Measurements from ENCODE around the gene PIP5KL1.

The PIP5KL1 gene

DNA sequence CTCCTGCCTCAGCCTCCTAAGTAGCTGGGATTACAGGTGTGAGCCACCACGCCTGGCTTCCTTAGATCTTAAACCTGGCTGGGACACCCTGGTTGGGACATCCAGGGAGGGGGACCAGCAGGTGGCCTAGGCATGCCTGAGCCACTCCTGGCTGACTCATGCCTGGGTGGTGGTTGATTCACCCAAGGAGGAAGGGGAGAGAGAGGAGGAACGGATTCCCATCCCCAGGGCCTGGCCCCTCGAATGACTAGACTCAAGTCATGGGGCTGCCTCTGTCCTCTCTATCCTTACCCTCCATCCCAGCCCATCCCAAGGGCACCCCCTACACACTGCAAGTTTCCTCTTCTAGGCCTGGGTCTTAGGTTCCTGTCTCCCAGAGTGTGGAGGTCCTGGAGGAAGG lies 37.5 kb upstream of the PIP5KL1 start:
- peak; percentile 67 for DNase-seq

DNA sequence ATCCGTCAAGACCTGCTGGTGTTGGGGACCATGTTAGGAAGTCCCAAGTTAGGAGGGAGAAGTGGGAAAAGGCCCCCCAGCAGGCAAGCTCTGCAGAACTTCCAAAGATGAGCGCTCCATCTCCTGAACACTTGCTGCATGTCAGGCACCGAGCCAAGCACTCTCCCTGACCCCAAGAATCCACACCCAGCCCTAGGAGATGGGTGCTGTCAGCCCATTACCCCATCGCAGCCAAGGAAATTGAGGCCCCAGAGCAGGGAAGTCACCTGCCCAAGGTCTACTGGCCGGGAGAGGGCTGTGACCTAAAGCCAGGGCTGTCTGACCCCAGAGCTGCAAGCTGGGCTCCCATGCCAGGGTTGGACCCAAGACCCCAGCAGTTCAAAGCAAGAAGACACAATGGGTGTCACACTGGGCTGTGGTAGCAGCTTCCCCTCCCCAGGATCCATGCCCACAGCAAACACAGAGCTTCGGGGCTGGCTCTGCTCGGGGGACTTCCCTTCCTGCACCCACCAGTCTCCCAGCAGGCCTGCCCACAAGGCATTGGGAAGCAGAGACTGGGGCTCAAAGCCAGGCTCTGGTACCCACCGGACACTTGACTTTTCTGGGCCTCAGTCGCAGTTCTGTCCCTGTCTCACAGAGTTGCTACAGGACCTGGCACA lies 36.7 kb upstream of the PIP5KL1 start:
- peak; percentile 64 for DNase-seq

DNA sequence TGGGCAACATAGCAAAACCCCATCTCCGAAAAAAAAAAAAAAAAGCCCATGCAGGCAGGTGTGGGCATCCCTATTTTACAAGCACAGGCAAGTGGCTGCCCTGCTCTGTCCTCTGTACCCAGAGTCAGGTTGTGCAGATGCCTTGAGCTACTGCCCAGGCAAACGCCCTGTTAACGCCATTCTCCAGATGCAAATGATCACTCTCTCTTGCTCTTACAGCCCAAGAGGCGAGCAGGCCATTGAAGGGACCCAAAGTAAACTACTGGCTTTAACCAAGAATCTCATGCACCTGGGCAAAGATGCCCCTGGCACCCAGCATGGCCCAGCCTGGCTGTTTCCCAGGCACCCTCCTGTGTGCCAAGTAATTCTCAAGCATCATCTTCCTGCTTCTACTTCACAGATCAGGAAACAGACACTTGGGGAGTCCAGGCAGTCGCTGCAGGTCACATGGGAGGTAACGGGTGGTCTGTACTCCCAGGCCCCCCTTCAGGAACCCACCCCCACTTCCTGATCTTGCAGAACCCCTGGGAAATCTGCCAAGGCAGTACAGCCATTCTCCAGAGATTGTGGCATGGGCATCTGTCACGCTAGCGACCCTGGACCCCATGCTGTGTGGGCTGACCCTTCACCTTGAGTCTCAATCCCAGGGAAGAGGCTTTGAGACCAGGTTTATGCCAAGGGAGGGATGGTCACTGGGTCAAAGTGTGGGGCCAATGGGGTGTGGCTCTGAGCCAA lies 36.0 kb upstream of the PIP5KL1 start:
- peak; percentile 56 for DNase-seq

DNA sequence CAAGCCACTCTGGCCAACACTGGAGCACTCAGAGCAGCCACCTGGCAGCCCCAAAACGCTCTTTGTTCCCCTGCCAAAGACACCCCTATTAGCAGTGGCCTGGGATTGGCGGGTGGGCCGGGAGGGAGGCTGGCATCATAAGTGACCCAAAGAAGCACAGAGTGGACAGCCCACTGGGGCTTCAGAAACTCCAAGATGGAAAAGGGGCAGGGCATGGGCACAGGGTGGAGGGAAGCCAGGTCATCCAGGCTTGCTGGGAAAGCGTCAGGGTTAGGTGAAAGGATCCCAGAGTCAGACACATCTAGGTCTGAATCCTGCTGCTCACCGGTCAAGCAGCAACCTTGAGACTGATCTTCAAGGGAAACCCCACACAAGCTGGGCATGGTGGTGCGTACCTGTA lies 35.4 kb upstream of the PIP5KL1 start:
- DNase-seq: no peak

DNA sequence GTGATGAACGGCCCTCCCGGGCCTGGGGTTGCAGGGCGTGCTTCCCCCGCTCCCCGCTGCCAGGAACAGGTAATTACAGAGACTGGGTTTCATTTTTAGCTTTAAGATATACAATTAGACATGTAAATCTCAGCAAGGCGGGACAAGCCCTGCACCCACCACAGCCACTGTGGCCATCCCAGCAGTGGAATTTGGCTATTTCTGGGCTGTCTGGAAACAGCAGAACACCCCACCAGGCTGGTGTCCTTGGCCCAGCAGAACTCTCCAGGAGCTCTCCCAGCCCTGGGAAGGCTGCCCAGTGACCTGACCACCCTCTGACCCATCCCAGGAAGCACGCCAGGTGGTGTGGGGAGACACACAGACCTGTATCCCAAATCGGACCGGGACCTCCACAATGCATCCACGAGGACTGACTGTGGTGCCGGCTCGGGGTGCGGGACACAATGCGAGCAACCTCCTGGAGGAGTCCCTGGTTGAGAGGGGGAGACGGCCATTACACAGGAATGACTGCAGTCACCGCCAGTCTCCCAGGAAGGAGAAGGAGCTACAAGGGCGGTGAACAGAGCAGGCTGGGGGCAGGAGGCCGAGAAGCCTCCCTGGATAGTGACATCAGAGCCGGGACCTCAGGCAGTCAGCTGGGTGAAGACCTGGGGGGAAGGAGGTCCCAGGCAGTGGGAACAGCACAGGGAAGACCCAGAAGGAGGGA lies 32.9 kb upstream of the PIP5KL1 start:
- peak; percentile 57 for DNase-seq

DNA sequence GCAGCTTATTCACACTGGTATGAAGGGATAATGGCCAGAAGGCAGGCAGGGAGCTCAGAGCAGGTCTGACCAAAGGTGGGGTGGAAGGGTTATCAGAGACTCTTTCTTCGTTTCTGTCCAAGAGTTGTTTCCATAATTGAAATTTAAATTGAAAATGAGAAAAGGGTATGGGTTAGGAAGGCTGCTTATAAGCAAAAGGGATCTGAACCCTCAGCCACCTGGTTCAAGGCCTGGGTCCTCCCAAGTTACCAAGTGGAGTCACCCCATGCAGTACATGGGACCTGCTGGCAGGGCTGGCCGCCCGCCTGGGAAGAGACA lies 32.4 kb upstream of the PIP5KL1 start:
- DNase-seq: no peak

DNA sequence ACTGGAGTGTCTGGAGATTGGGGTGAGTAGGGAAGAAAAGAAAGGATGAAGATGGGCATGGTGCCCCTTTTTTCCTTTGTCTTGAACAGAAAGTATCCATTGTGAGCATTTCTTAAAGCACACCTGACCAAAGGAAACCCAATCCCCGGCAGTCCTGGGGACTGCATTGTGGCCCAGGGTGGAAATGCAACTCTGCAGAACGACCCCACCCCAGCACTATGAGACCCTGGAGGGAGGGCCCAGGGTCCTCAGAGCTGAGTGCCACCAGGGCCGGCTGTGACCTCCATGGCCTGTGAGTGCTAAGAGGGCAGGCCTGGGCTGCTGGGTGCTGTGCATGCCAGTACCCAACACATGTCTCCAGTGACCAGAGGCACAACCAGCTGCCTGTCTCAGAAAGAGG lies 31.7 kb upstream of the PIP5KL1 start:
- no peak for DNase-seq

DNA sequence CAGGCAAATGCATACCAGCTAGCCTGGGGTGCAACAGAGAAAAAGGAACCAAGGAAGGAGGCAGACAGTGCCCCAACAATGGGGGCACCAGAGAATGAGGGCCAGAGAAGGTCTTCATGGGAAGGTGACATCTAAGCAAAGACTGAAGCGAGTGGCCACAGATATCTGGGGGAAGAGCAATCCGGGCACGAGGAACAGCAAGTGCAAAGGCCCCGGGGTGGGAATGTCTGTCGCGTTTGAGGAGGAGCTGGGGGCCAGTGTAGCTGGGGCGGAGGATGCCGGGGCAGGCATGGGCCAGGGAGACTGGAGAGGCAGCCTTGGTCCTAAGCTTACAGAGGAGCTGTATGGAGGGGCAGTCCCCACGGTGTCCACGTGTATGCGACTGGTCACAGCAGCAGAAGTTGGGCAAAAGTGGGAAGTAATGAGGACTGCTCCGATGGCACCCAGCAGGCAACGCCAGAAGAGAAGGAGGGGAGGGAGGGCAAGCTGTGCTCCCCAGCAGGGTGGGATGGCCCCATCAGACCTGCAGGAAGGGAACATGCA lies 31.1 kb upstream of the PIP5KL1 start:
- no peak for DNase-seq

DNA sequence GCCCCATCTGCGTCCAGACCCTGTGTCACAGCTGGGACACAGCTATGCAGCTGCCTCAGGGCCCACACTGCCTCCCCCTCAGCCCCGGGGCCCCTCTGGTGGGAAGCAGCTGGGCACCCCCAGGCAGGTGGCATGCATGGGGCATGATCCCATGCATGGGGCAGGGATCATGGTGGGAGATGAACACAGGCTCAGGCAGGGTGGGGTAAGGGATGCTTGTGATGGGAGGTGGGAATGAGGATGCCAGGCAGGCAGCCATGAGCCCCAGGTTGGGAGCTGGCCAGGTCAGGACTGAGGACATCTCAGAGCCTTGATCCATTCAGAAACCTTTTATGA lies 30.5 kb upstream of the PIP5KL1 start:
- DNase-seq: no peak

DNA sequence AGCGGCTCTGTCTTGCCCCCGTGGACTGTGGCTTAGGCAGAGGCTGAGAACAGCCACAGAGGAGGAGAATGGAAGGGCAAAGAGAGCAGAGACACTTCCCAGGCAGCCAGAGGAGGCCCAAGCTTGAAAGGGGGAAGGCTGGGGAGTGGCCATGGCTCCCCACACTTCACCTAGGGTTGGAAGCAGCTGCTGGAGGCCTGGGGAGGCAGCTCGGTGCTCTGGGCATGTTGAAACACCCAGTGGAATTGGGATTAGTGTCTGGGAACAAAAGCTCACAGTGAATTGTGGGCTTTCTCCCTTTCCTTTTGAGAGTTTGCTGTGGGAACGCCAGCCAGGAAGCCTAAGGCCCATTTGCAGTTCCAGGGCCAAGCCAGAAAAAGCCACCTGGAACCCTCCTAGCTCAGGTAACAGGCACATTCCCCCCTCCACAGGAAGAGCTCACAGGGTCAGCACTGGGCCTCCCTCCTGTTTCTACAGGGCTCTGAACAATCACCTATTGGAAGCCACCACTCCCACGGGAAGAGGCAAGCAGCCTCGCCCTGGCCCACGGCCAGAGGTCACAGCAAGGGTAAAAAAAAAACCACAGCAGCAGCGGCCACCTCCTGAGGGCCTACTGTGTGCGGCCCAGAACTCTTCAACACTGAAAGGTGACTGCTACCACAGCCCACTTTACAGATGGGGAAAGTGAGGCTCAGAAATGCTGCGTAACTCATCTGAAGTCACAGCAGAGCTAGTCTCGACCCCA lies 30.0 kb upstream of the PIP5KL1 start:
- DNase-seq: no peak

DNA sequence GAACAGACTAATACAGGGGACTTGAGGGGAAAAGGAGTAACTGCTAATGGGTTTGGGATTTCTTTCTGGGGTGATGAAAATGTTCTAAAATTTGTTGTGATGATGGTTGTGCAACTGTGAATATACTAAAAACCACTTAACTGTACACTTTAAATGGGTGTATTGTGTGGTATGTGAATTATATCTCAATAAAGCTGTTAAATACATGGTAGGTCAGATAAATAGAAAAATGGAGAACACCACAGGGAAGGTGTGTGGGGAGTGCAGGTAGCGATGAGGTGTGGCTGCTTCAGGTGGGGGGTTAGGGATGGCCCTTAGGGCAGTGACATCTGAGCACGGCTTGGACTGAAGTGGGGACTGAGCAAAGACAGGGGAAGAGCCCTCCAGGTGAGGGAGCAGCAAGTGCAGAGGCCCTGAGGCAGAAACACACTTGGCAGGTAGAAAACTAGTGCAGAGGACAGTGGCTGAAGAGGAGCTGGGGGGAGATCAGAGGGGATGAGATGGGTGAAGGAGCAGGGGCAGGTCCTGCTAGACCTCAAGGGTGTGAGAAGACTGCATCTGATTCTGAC lies 29.3 kb upstream of the PIP5KL1 start:
- DNase-seq: no peak

DNA sequence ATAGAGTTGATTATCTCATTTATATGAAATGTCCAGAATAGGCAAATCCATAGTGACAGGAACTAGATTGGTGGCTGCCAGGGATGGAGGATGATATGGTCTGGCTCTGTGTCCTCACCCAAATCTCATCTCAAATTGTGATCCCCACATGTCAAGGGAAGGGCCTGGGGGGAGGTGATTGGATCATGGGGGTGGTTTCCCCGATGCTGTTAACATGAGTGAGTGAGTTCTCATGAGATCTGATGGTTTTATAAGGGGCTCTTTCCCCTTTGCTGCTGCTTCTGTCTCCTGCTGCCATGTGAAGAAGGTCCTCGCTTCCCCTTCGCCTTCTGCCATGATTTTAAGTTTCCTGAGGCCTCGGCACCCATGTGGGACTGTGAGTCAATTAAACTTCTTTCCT lies 28.8 kb upstream of the PIP5KL1 start:
- no peak for DNase-seq

DNA sequence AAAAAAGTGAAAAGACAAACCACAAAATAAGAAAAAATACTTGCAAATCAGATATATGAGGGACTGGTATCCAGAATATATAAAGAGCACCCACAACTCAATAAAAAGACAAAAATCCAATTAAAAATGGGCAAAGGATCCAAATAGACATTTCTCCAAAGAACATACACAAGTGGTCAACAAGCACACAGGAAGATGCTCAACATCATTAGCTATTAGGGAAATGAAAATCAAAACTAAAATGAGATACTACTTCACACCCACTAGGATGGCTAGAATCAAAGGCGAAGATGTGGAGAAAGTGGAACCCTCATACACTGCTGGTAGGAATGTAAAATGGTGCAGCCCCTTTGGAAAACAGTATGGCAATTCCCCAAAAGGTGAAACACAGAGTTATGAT lies 28.2 kb upstream of the PIP5KL1 start:
- no peak for DNase-seq

DNA sequence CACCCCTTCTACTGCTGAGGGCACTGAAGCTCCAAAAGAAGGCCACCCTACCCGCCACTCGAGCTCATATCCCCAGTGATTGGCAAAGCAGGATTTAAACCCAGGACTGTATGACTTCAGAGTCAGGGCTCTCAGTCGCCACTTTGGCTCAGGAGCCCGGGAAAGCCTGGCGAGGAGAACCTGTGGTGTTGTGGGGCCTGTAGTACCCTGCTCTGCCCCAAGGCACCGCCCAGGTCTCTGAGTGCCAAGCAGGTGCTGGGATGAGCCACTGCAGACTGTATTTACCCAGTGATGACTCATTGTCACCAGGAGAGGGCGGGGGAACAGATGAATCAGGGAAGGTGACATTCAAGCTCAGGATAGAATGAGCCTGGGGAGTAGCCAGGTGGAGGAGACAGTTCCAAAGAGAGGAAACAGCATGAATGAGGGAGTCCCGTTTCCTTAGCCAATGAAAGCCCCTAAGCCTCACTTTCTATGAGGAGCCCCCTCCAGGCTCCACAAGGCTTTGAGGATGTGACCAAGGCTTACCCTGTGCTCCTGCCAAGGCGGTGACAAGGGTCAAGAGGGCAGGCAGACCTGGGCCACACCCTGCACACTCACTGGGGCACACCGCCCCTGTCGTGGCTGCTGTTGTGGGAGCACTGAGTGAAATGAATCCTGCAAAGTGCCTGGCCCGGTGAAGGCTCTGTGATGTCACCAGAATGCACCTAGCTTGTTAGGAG lies 24.9 kb upstream of the PIP5KL1 start:
- no peak for DNase-seq

DNA sequence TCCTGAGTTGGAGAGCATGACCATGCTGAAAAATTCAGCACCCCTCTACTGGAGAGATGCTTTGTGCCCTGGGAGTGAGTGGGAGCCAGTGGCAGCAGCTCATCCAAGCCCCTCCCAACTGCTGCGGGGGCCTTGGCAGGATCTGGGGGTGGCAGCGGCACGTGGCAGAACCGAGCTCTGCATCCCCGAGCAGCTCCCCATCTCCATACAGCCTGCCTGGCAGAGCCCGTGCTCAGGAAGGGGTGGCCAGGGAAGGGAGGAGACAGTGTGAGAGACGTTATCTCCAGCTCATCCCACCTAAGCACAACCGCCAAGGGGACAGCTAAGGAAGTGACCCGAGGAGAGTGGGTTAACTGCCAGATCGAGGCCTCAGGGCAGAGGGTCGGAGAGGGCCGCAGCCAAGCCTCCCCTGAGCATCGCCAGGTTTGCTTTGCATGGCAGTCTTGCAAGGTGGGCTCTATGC lies 24.3 kb upstream of the PIP5KL1 start:
- no peak for DNase-seq

DNA sequence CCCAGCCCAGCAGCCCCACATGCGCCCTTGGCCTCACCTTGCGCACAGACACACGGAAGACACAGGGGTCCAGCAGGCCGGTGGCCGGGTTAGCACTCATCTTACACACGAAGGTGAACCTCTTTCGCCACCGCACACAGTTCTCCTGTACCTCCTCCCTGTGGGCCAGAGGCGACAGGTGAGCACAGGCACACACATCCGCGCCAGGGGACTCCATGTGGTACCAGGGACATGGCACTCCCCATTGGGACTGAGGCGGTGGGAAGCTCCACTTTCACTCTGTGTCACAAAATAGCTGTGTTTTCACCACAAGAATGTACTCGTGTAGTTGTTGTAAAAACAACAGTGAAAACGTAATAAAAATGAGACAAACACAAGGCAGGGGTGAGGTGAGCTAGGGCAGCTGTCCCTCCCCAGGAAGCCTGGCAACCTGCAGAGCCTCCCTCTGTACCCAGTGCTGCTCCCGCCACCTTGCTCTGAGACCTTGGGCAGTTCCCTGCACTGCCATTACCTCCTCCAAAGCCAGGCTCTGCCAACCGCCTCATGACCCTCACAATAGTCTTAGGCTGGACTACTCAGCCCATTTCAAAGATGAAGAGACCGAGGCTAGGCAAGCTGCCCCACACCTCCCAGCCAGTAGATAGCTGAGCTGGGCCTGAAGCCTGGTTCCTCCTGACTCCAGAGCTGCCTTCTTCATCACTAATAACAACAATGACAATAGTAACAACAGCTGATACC lies 23.4 kb upstream of the PIP5KL1 start:
- DNase-seq: no peak

DNA sequence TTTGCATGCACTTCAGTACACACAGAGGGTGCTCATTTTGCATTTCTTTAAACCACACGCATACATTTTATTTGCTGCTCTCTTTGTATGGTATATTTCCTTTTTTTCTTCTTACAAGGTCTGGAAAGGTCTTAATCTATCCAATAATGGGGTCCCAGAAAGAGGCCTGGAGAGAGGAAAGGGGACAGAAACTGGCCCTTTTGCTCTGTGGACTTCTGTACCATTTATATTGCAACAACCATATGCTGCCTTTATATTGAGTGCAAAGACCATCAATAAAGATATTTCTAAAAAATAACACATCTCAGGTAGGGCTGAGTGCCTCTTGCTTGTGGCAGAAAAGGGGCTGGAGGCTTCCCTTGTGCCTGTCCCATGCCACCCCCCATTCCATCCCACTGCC lies 22.6 kb upstream of the PIP5KL1 start:
- no peak for DNase-seq

DNA sequence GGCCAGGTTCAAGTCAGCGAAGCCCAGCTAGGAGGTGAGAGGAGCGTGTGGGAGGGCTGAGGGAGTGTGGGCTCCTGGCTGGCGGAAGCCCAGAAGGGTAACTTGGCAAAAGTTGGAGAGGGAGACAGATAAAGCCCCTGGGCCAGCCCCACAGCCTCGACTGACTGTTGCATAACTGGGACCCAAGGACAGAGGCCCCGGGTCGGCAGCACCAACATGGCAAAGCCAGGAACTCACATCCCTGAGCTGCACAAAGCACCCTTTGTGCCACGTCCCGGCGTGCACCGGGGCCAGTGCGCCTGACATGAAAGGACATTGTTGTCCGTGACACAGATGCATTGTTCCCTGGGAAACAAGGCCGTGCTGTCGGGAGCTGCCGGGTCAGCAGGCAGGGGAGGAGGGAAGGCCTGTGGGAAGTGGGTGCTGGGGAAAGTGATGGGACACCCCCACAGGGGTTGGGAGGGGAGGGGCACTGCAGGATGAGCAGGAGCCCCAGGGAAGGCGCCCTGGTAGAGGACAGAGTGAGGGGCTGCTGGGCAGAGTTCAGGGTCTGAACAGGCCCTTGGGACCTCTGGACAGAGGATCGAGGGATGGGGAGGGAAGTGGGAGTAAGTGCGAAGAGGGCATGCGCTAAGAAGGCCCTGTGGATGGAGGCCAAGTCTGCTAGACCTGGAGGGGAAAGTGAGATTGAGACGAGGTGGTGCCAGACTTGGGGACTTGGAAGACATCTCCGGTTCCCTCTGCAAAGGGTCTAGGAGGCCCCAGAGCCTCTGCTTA lies 20.1 kb upstream of the PIP5KL1 start:
- no peak for DNase-seq

DNA sequence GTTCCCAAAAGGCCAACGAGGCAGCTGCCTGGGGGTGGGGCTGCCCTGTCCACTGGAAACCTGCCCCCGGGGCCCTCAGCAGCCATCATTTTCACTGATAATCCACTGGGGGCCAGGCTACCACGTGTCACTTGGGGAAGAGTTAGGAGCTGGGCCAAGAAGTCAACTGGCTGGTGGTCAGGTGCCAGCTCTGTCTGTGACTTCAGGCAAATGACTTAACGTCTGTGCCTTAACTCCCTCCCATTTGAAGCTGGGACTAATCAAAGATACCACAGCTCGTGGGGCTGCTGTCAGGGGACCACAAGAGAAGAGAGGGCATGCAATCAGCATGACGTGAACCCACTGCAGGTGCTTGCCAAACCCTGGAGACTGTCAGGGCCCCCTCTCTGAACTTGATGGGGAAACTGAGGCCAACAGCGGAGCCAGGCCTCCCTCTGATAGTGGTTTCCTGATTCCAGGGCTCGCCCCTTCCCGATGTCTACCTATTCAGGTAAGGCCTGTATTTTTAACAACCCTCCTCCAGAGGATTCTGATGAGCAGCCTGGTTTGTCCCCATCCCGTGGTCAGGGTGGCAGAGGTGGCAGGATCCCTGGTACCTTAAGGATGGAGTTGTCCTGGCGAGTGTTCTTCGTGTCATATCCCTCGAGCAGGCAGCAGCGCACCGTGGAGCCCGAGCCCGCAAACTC lies 19.4 kb upstream of the PIP5KL1 start:
- no peak for DNase-seq
